CD4-positive, alpha-beta T cell treated with Interleukin-6 at 100 ng/mL for 8 hours (primary cell): ENCODE results near the gene GTF2F1.
"Not testable (repeated sequence)": the region's sequence is repeated elsewhere in the genome, so short reads cannot be mapped to it uniquely, and the experiment has no call there.

Experiments
- DNase-seq: peaks from one replicate; pipeline ENCODE4 v3.0.0-alpha.2; 2020; ENCODE audit warnings: mixed read lengths, low spot score

Gene GTF2F1

GRCh38 chr19:6417713-6418561 lies 25.0 kb upstream of the GTF2F1 start:
- no peak for DNase-seq

- no peak for DNase-seq
Observed at GRCh38 chr19:6416658-6417405, 23.9 kb upstream of the GTF2F1 start.

- no peak for DNase-seq
Observed at GRCh38 chr19:6415591-6416190, 22.7 kb upstream of the GTF2F1 start.

- no peak for DNase-seq
Observed at GRCh38 chr19:6414793-6415590, 22.0 kb upstream of the GTF2F1 start.

GRCh38 chr19:6413721-6414643 lies 21.0 kb upstream of the GTF2F1 start:
- no peak for DNase-seq

- DNase-seq: no peak
Observed at GRCh38 chr19:6413291-6413690, 20.3 kb upstream of the GTF2F1 start.

GRCh38 chr19:6412447-6413091 lies 19.6 kb upstream of the GTF2F1 start:
- DNase-seq: peak; percentile 34

GRCh38 chr19:6412061-6412446 lies 19.1 kb upstream of the GTF2F1 start:
- no peak for DNase-seq

- DNase-seq: no peak
Observed at GRCh38 chr19:6409346-6409745, 16.4 kb upstream of the GTF2F1 start.

GRCh38 chr19:6406401-6406800 lies 13.4 kb upstream of the GTF2F1 start:
- DNase-seq: no peak

GRCh38 chr19:6402837-6403608 lies 10.1 kb upstream of the GTF2F1 start:
- no peak for DNase-seq

GRCh38 chr19:6402058-6402457 lies 9.1 kb upstream of the GTF2F1 start:
- DNase-seq: no peak

- DNase-seq: not testable (repeated sequence)
Observed at GRCh38 chr19:6400062-6400944, 7.3 kb upstream of the GTF2F1 start.

GRCh38 chr19:6396305-6396704 lies 3.3 kb upstream of the GTF2F1 start:
- no peak for DNase-seq

- DNase-seq: no peak
Observed at GRCh38 chr19:6394831-6395230, 1.9 kb upstream of the GTF2F1 start.

- peak; percentile 74 for DNase-seq
Observed at GRCh38 chr19:6393983-6394412, 1.0 kb upstream of the GTF2F1 start.

GRCh38 chr19:6392221-6393073 lies 517 bp downstream of the GTF2F1 start:
- no peak for DNase-seq

- no peak for DNase-seq
Observed at GRCh38 chr19:6387372-6387771, 5.6 kb downstream of the GTF2F1 start.
